Measurements from ENCODE around the gene TTC9C. TPM values are rescaled to one million over a fixed set of nuclear protein-coding genes. Genes with fewer than 3 reads are reported as not detected.

Gene TTC9C
- total RNA-seq, 1 experiment from 2014 or later = 33.3 TPM

- DNase-seq (ENCODE audit: low read depth, low spot score) (no peak), ATAC-seq (no peak)
- BruUV-seq (replicated peaks) = no TSS peak
- ChIA-PET POLR2A (no interaction called here), CTCF (no interaction called here), RAD21 (ENCODE audit: low non-redundant PET in 1 of 2, low total read pairs in 2 of 2, uncharacterized antibody in 2 of 2, unreplicated experiment in 2 of 2) (no interaction called here)
- no peaks in the 10 kb centered on the region for H3K9me2 ChIP-seq (ENCODE audit: insufficient read depth)
- H2AFZ ChIP-seq (ENCODE audit: low read depth, low read length, poor library complexity, severe bottlenecking) = no peak overlapping the region
- intact Hi-C loops (cut with micrococcal nuclease) = no loop called here
- no peak overlapping the region for H3K4me2 ChIP-seq (ENCODE audit: low read length)
- H3K9me3 ChIP-seq (ENCODE audit: control insufficient read depth in 1 of 2, insufficient read depth in 1 of 2, low read depth in 1 of 2, low read length in 2 of 2) = no peaks in the 10 kb centered on the region
- H3K4me1 ChIP-seq (ENCODE audit: control insufficient read depth in 1 of 2, insufficient read depth in 2 of 2, low read length in 2 of 2) = no peaks in the 10 kb centered on the region
- H3K36me3 ChIP-seq (ENCODE audit: control insufficient read depth in 1 of 2, insufficient read depth in 2 of 2, low read length in 2 of 2) = peaks cover 51 to 68% of the 10 kb centered on the region in 2 experiments
- no peaks in the 10 kb centered on the region for H4K20me1 ChIP-seq (ENCODE audit: insufficient read depth)
- H3K79me2 ChIP-seq (ENCODE audit: insufficient read depth, low read length) = peaks cover 40% of the 10 kb centered on the region
- H3K9ac ChIP-seq (ENCODE audit: low read length) = no peak overlapping the region
- H3K4me3 ChIP-seq (replicated peaks in 1 of 2; ENCODE audit: low read depth in 1 of 2, low read length in 2 of 2) = no peak overlapping the region
- H3K27me3 ChIP-seq (ENCODE audit: insufficient read depth, low read length) = no peaks in the 10 kb centered on the region
- TF ChIP-seq SIN3A (IDR thresholded peaks at IDR 0.05; ENCODE audit: low read depth) (no peak), TCF7L2 (IDR thresholded peaks at IDR 0.05; ENCODE audit: borderline replicate concordance, extremely low read depth, insufficient read depth, insufficient read length) (no peak), CTCF (IDR thresholded peaks at IDR 0.05 in 2 of 3, conservative IDR thresholded peaks at IDR 0.05 in 1 of 3; ENCODE audit: borderline replicate concordance in 1 of 3, insufficient read depth in 1 of 3, low read depth in 2 of 3, low read length in 2 of 3) (no peak), CBX3 (IDR thresholded peaks at IDR 0.05; ENCODE audit: low read depth) (no peak), SP1 (IDR thresholded peaks at IDR 0.05; ENCODE audit: low read depth) (no peak), EZH2 (IDR thresholded peaks at IDR 0.05) (no peak), YY1 (IDR thresholded peaks at IDR 0.05; ENCODE audit: extremely low read depth, insufficient replicate concordance, low read depth, low read length) (no peak), EGR1 (IDR thresholded peaks at IDR 0.05; ENCODE audit: low read depth) (no peak), EZH2phosphoT487 (IDR thresholded peaks at IDR 0.05; ENCODE audit: borderline replicate concordance) (no peak), CEBPB (IDR thresholded peaks at IDR 0.05; ENCODE audit: low read depth) (no peak), MAX (IDR thresholded peaks at IDR 0.05) (no peak), SRF (IDR thresholded peaks at IDR 0.05; ENCODE audit: low read depth) (no peak), ATF3 (IDR thresholded peaks at IDR 0.05) (no peak), ZNF274 (IDR thresholded peaks at IDR 0.05; ENCODE audit: low read depth, low read length) (no peak)
- H3K27ac ChIP-seq (ENCODE audit: low read depth, low read length) = no peak overlapping the region
Measured at GRCh38 chr11:62712276-62712812, 15.9 kb upstream of the TTC9C start.

All from HCT116 (cell line).